Measurements from ENCODE around the gene JARID2.
A peak's percentile ranks its signal among the peaks of the same experiment; 100 is the strongest.

Gene JARID2

GRCh38 chr6:15427331-15428070 lies 181.6 kb downstream of the JARID2 start:
- no peak for DNase-seq

DNA sequence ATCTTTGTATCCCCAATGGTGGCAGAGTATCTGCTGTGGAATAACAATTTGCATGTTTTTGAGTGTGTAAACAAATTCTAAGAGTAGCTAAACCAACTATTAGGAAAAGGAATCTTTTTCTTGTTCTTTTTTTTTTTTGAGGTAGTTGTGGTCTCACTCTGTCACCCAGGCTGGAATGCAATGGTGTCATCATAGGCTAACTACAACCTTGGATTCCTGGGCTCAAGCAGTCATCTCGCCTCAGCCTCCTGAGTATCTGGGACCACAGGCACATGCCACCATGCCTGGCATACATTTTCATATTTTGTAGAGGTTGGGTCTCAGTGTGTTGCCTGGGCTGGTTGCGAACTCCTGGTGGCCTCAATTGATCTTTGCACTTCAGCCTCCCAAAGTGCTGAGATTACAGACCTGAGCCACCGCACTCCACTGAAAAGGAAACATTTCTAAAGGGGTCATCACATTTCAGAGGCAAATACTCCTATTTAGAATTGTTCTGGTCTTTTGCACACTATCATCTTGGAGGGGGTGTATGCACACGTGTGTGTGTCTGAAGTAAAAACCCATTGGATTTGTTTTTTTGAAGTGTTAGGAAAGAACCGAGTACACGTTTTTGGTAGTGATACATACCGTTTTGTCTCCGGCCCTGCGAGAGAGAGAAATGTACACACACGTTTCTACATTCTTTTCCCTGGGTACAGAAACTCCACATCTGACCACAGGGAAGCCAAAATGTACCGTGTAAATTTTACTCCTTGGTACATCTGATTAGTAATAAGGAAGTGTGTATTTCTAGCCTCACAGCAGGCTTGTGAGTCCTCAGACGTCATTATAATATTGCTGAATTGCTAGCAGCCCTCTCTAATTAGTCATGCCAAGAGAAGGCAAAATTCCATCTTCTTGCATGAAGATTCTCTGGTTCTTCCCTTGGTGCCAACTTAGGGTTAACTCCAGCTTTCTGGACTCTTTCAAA lies 183.6 kb downstream of the JARID2 start:
- no peak for DNase-seq

DNA sequence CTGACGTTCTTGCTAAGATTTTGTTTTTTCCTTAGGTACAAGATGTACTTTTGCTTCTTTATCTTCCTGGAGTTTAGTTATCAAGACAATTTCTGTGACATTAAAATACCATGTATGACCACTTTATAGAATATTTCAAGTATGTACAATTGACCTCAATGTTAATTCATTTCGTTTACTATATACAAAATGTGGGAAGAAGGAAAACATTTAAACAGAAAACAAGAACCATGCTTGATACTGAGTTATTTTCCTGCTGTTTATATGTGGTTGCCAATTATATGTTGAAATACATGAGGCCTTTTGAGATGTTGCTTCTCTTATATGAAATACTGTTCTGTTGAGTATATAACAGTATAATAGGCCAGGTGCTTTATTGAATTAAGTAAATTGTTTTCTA lies 184.3 kb downstream of the JARID2 start:
- DNase-seq: no peak

- DNase-seq: no peak
These were observed 185.1 kb downstream of the JARID2 start for GRCh38 chr6:15430931-15431405.

DNA sequence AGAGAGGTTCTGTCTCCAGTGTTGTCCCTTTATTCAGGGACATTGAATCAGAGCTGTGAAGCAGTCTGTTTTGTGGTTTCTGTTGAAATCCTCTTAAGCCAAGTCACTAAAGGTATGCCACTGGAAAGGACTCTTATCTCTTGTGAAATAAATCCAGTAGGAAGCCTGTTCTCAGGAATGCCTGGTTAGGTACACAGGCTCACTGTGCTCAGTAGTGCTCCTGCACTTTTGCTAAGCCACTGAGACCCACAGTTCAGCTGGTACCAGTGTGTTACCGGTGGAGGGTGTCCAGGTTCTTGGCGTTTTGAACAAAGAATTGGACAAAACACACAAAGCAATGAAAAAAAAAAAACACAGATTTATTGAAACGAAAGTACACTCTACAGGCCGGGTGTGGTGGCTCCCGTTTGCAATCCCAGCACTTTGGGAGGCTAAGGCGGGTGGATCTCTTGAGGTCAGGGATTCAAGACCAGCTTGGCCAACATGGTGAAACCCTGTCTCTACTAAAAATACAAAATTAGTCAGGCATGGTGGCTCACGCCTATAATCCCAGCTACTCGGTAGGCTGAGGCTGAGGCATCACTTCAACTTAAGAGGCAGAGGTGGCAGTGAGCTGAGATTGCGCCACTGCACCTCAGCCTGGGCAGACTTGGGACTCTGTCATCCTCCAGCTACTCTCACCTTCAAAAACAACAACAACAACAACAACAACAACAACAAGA lies 186.1 kb downstream of the JARID2 start:
- DNase-seq: peak; percentile 17

DNA sequence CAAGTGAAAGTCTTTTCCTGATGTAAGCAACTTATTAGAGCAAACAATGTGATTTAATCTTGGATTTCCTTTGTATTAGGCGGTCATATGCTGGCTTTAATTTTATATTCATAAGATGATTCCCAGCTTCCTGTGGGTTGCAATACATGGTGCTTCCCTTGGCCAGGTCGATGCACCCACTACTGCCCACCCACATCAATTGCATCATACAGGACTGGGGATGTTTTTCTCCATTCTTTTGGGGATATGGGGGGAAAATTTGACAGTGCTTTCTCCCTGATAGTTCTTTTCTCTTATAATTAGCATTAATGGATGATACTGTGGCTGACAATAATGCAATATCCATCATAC lies 187.6 kb downstream of the JARID2 start:
- DNase-seq: no peak

DNA sequence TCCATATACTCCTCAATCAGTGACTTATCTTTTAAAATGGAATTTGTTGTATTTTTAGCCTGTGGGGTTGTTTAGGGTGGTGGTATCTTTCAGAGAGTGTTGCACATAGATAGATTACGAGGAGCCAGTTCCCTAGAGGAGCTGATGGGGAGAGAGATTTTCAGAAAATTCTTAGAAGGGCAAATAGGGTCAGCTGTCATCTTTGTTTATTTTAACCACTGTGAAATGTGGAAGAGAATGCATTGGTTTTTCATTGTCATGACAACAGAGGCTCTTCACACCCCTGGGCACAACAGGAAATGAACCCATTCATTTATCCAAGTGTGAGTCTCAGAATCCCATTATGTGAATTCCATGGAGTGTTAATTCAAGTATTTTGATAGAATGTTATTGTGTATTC lies 188.4 kb downstream of the JARID2 start:
- DNase-seq: no peak

GRCh38 chr6:15434823-15435380 lies 189.0 kb downstream of the JARID2 start:
- DNase-seq: no peak

GRCh38 chr6:15435468-15435867 lies 189.6 kb downstream of the JARID2 start:
- no peak for DNase-seq

DNA sequence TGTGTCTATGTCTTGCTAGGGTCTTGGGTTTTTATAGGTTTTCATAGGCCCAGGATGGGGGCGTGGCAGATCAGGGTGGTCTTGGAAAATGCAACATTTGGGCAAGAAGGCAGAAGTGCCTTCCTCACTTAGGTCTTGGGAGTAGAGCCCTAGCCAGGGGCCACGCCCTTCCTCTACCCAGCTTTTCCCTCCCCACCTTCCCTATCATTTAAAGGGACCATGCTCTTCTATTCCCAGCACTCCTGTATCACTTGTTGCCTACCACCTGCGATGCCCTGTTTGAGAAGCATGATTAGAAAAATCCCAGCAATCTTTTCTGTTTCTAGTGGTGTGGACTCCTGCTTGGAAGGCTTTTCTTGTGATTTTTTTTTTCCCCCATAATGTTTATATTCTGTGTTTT lies 190.6 kb downstream of the JARID2 start:
- DNase-seq: no peak

- DNase-seq: no peak
These were observed 191.3 kb downstream of the JARID2 start for GRCh38 chr6:15437090-15437635.

GRCh38 chr6:15439410-15440025 lies 193.6 kb downstream of the JARID2 start:
- DNase-seq: no peak

DNA sequence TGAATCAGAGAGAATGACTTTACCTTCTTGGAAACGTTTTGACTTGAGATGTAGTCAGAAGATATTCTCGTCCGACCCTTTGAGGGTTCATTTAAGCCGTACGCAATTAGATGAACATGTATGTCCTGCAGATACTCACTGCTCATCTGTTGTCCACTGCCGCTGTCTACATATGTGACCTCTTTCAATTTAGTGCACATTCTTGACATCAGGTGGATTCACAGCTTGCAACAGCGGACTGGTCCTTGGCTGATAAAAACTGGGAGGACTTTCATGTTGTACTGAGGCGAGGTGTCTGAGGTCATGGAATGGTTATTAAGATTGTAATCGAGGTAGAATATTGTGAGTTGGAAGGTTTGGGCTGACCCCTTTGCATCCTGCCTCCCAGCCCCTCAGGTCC lies 194.2 kb downstream of the JARID2 start:
- DNase-seq: no peak

DNA sequence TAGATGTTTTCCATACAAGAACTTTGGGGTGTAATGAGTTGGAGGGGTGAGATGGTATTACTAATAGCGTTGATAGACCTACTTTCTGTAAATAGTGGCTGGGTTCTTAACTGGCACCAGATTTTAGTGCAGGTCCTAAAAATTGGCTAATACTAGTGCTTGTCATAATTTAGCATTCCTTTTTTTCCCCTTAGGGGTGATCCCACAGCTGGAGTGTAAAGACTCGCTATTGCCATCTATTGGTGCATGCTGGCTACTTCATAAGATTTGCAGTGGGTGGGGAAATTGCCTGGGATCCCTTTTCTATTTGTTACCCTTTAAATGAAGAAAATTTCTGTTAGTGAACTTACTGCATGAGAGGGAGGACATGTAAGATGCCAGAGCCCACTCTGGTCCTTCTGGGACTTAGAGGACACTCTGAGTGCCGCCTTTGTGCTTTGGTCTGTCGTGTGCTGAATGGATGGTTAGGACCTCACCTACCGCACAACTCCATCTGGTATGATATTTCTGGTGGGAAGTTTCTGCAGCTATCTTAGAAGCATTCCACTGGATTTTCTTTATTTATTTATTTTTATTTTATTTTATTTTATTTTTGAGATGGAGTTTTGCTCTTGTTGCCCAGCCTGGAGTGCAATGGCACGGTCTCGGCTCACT lies 195.5 kb downstream of the JARID2 start:
- DNase-seq: peak; percentile 39

- no peak for DNase-seq
These were observed 196.1 kb downstream of the JARID2 start for GRCh38 chr6:15441981-15442380.

GRCh38 chr6:15442467-15442866 lies 196.6 kb downstream of the JARID2 start:
- DNase-seq: no peak

- DNase-seq: peak; percentile 49
These were observed 197.4 kb downstream of the JARID2 start for GRCh38 chr6:15443119-15443830.

GRCh38 chr6:15444081-15444731 lies 198.3 kb downstream of the JARID2 start:
- DNase-seq: no peak

- DNase-seq: no peak
These were observed 199.0 kb downstream of the JARID2 start for GRCh38 chr6:15444881-15445280.

- DNase-seq: no peak
These were observed 201.8 kb downstream of the JARID2 start for GRCh38 chr6:15447546-15448267.
